HepG2 (cell line): ENCODE results near the gene GPBAR1. TPM values are rescaled to one million over a fixed set of nuclear protein-coding genes. Genes with fewer than 3 reads are reported as not detected.

Experiments
- CBX1 ChIP-seq: IDR thresholded peaks from one replicate; pipeline ENCODE4 v1.6.1; 2016; ENCODE audit warnings: antibody characterized with exemption, low read depth
- ETV6 ChIP-seq: sonication (generic); formaldehyde crosslinking; conservative IDR thresholded peaks from 2 replicates; pipeline ENCODE4 v1.4.0; 2020; ENCODE audit warnings: missing genetic modification reagents
- FOXP1 ChIP-seq, 2 experiments: fragments of 450-650 bp in 1 of 2; IDR thresholded peaks; 2 replicates each; pipeline ENCODE4 v1.6.1; 2017 to 2018; ENCODE audit warnings: antibody characterized with exemption in 1 of 2
- LCORL ChIP-seq, 2 experiments: fragments of 450-650 bp in 1 of 2; sonication (generic) in 1 of 2; formaldehyde crosslinking in 1 of 2; IDR thresholded peaks; 2 replicates each; pipeline versions ENCODE4 v1.5.0 to v1.6.1; 2017 to 2020; ENCODE audit warnings: antibody characterized with exemption in 1 of 2, missing genetic modification reagents in 1 of 2
- MEF2D ChIP-seq: sonication (generic); formaldehyde crosslinking; IDR thresholded peaks from 2 replicates; pipeline ENCODE4 v1.5.1; 2020; ENCODE audit warnings: mild to moderate bottlenecking, missing genetic modification reagents
- MLLT10 ChIP-seq: sonication (generic); formaldehyde crosslinking; IDR thresholded peaks from 2 replicates; pipeline ENCODE4 v1.4.0; 2020; ENCODE audit warnings: missing genetic modification reagents
- MXD4 ChIP-seq: IDR thresholded peaks from 2 replicates; pipeline ENCODE4 v1.6.1; 2016; ENCODE audit warnings: mild to moderate bottlenecking, missing biosample characterization, missing genetic modification reagents
- NFIC ChIP-seq: IDR thresholded peaks from 2 replicates; pipeline ENCODE4 v1.6.1; 2012; ENCODE audit warnings: mild to moderate bottlenecking, low read length, inconsistent platforms
- NFYC ChIP-seq: IDR thresholded peaks from 2 replicates; pipeline ENCODE4 v1.6.1; 2016; ENCODE audit warnings: missing genetic modification reagents, missing compliant biosample characterization
- PRDM4 ChIP-seq: sonication (generic); formaldehyde crosslinking; IDR thresholded peaks from 2 replicates; pipeline ENCODE4 v1.9.0; 2021; ENCODE audit warnings: missing genetic modification reagents, borderline replicate concordance
- REPIN1 ChIP-seq: sonication (generic); formaldehyde crosslinking; IDR thresholded peaks from 2 replicates; pipeline ENCODE4 v1.8.0; 2022; ENCODE audit warnings: missing genetic modification reagents, low read depth, mild to moderate bottlenecking, borderline replicate concordance
- RFX3 ChIP-seq: IDR thresholded peaks from 2 replicates; pipeline ENCODE4 v1.6.1; 2016; ENCODE audit warnings: missing biosample characterization, missing genetic modification reagents
- TCF7L2 ChIP-seq: IDR thresholded peaks from 2 replicates; pipeline ENCODE4 v1.6.1; 2011; ENCODE audit warnings: mild to moderate bottlenecking, low read depth, low read length, moderate library complexity
- ZNF225 ChIP-seq: sonication (generic); formaldehyde crosslinking; IDR thresholded peaks from 2 replicates; pipeline ENCODE4 v1.4.0; 2020; ENCODE audit warnings: mild to moderate bottlenecking, missing genetic modification reagents
- ZNF484 ChIP-seq: sonication (generic); formaldehyde crosslinking; IDR thresholded peaks from 2 replicates; pipeline ENCODE4 v1.5.1; 2020; ENCODE audit warnings: mild to moderate bottlenecking, low read depth, missing genetic modification reagents, borderline replicate concordance
- ZNF629 ChIP-seq: sonication (generic); formaldehyde crosslinking; conservative IDR thresholded peaks from 2 replicates; pipeline ENCODE4 v1.5.0; 2020; ENCODE audit warnings: missing genetic modification reagents
- ZNF773 ChIP-seq: sonication (generic); formaldehyde crosslinking; IDR thresholded peaks from 2 replicates; pipeline ENCODE4 v1.4.0; 2020; ENCODE audit warnings: missing genetic modification reagents, borderline replicate concordance
- ZNF782 ChIP-seq: sonication (generic); formaldehyde crosslinking; IDR thresholded peaks from 2 replicates; pipeline ENCODE4 v1.4.0; 2020; ENCODE audit warnings: missing genetic modification reagents, mild to moderate bottlenecking, borderline replicate concordance
- polyA plus RNA-seq, 8 experiments: library from polyadenylated mRNA; depleted of rRNA in 3 of 8; stranded (reverse) in 7 of 8; unstranded in 1 of 8; fragments of >200 nt; fragmentation: Illumina TruSeq in 4 of 8; extraction: Trizol in 4 of 8; gene quantifications; 2 replicates each; pipeline versions ENCODE4 v1.2.1 to v1.2.3, GENCODE V29; 2011 to 2016; ENCODE audit warnings: low read depth in 4 of 8, missing spikeins in 1 of 8, mixed read lengths in 1 of 8; ENCODE audit not compliant: insufficient read depth in 1 of 8
- total RNA-seq, 5 experiments: library from RNA; depleted of rRNA; stranded (reverse); fragments of >200 nt; fragmentation: Illumina TruSeq; extraction: Trizol; gene quantifications; 2 replicates each; pipeline ENCODE4 v1.2.3, GENCODE V29; 2016; ENCODE audit warnings: low read depth in 1 of 5
- TF ChIP-seq, protein P1 (sequence below): sonication (generic); formaldehyde crosslinking; IDR thresholded peaks from 2 replicates; pipeline ENCODE4 v1.9.0; 2021; ENCODE audit warnings: missing genetic modification reagents, borderline replicate concordance
- TF ChIP-seq, protein P2 (sequence below): sonication (generic); formaldehyde crosslinking; IDR thresholded peaks from 2 replicates; pipeline ENCODE4 v1.8.0; 2022; ENCODE audit warnings: missing genetic modification reagents, mild to moderate bottlenecking, moderate library complexity, borderline replicate concordance
- TF ChIP-seq, protein P3 (sequence below): sonication (generic); formaldehyde crosslinking; IDR thresholded peaks from 2 replicates; pipeline ENCODE4 v1.4.0; 2020; ENCODE audit warnings: missing genetic modification reagents, low read depth, mild to moderate bottlenecking, borderline replicate concordance

Gene GPBAR1
- total and polyA plus RNA-seq, 2 of the 13 experiments (the other 11 are each of a cell fraction or from before 2014, with no cell fraction given): 0.05 to 0.09 TPM

- TF ChIP-seq PRDM4: no peak
- TF ChIP-seq REPIN1 (CRISPR knock-in tag): no peak
- no peak for TF ChIP-seq RFX3 (CRISPR knock-in tag)
- no peak for TF ChIP-seq NFYC (CRISPR knock-in tag)
- 0 out of 2 replicates have a peak, but pooled peaks have one; percentile 14 for TF ChIP-seq ZNF782
- no peak for TF ChIP-seq LCORL (IDR thresholded peaks at IDR 0.05)
- TF ChIP-seq LCORL (CRISPR knock-in tag; IDR thresholded peaks at IDR 0.05): no peak
- TF ChIP-seq ZNF484: no peak
- no peak for TF ChIP-seq ZNF773 (CRISPR knock-in tag)
- TF ChIP-seq, protein P1, sequence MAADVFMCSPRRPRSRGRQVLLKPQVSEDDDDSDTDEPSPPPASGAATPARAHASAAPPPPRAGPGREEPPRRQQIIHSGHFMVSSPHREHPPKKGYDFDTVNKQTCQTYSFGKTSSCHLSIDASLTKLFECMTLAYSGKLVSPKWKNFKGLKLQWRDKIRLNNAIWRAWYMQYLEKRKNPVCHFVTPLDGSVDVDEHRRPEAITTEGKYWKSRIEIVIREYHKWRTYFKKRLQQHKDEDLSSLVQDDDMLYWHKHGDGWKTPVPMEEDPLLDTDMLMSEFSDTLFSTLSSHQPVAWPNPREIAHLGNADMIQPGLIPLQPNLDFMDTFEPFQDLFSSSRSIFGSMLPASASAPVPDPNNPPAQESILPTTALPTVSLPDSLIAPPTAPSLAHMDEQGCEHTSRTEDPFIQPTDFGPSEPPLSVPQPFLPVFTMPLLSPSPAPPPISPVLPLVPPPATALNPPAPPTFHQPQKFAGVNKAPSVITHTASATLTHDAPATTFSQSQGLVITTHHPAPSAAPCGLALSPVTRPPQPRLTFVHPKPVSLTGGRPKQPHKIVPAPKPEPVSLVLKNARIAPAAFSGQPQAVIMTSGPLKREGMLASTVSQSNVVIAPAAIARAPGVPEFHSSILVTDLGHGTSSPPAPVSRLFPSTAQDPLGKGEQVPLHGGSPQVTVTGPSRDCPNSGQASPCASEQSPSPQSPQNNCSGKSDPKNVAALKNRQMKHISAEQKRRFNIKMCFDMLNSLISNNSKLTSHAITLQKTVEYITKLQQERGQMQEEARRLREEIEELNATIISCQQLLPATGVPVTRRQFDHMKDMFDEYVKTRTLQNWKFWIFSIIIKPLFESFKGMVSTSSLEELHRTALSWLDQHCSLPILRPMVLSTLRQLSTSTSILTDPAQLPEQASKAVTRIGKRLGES (CRISPR knock-in tag): 0 out of 2 replicates have a peak, but pooled peaks have one; percentile 19
- 0 out of 2 replicates have a peak, but pooled peaks have one; percentile 18 for TF ChIP-seq MEF2D
- TF ChIP-seq, protein P2, sequence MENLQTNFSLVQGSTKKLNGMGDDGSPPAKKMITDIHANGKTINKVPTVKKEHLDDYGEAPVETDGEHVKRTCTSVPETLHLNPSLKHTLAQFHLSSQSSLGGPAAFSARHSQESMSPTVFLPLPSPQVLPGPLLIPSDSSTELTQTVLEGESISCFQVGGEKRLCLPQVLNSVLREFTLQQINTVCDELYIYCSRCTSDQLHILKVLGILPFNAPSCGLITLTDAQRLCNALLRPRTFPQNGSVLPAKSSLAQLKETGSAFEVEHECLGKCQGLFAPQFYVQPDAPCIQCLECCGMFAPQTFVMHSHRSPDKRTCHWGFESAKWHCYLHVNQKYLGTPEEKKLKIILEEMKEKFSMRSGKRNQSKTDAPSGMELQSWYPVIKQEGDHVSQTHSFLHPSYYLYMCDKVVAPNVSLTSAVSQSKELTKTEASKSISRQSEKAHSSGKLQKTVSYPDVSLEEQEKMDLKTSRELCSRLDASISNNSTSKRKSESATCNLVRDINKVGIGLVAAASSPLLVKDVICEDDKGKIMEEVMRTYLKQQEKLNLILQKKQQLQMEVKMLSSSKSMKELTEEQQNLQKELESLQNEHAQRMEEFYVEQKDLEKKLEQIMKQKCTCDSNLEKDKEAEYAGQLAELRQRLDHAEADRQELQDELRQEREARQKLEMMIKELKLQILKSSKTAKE (CRISPR knock-in tag): no peak
- no peak for TF ChIP-seq TCF7L2
- no peak for TF ChIP-seq ETV6 (CRISPR knock-in tag)
- TF ChIP-seq MLLT10 (CRISPR knock-in tag): no peak
- no peak for TF ChIP-seq ZNF225
- TF ChIP-seq CBX1: no peak
- TF ChIP-seq NFIC: no peak
- TF ChIP-seq FOXP1 (IDR thresholded peaks at IDR 0.05): no peak
- TF ChIP-seq FOXP1 (CRISPR knock-in tag; IDR thresholded peaks at IDR 0.05): no peak
- no peak for TF ChIP-seq MXD4
- no peak for TF ChIP-seq ZNF629 (CRISPR knock-in tag)
- TF ChIP-seq, protein P3, sequence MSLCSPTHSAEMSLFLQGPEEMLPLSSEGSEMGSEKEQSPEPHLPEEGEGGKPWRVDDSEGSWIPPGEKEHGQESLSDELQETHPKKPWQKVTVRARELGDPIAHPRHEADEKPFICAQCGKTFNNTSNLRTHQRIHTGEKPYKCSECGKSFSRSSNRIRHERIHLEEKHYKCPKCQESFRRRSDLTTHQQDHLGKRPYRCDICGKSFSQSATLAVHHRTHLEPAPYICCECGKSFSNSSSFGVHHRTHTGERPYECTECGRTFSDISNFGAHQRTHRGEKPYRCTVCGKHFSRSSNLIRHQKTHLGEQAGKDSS: no peak
These were observed 43.2 kb upstream of the GPBAR1 start (continued) for GRCh38 chr2:218217360-218218267.
